GM12878 (cell line): ENCODE data around the gene ACTG1. TPM values are rescaled to one million over a fixed set of nuclear protein-coding genes. Genes with fewer than 3 reads are reported as not detected.

Experiments used
- BACH1 ChIP-seq: fragments of 450-650 bp; IDR thresholded peaks from 2 replicates; pipeline ENCODE4 v1.6.1; 2017; ENCODE audit warnings: mild to moderate bottlenecking, borderline replicate concordance
- BRCA1 ChIP-seq: IDR thresholded peaks from 2 replicates; pipeline ENCODE4 v1.6.1; 2011; ENCODE audit warnings: low read depth, low read length, improper control_type of control experiment
- EGR1 ChIP-seq, 2 experiments: IDR thresholded peaks; 1 replicate in 1 of 2; 2 replicates in 1 of 2; pipeline ENCODE4 v1.6.1; 2011 to 2012; ENCODE audit warnings: low read depth in 2 of 2, low read length in 2 of 2, borderline replicate concordance in 1 of 2, mild to moderate bottlenecking in 1 of 2, moderate library complexity in 1 of 2
- GATAD2B ChIP-seq: fragments of 450-650 bp; conservative IDR thresholded peaks from 2 replicates; pipeline ENCODE4 v1.6.1; 2017; ENCODE audit warnings: low read depth, mild to moderate bottlenecking, moderate library complexity
- HDGF ChIP-seq: fragments of 450-650 bp; IDR thresholded peaks from 2 replicates; pipeline ENCODE4 v1.6.1; 2016; ENCODE audit warnings: antibody characterized with exemption
- MXI1 ChIP-seq: fragments of 150-350 bp; IDR thresholded peaks from 2 replicates; pipeline ENCODE4 v1.6.1; 2011; ENCODE audit warnings: low read depth, mild to moderate bottlenecking, inconsistent platforms, low read length, improper control_type of control experiment
- NR2C1 ChIP-seq: fragments of 450-650 bp; IDR thresholded peaks from 2 replicates; pipeline ENCODE4 v1.6.1; 2017; ENCODE audit warnings: antibody characterized with exemption, mild to moderate bottlenecking, moderate library complexity
- NR2C2 ChIP-seq: IDR thresholded peaks from 2 replicates; pipeline ENCODE4 v1.6.1; 2011; ENCODE audit warnings: borderline replicate concordance, low read depth; ENCODE audit not compliant: control insufficient read depth, insufficient read length
- NR2F1 ChIP-seq: fragments of 450-650 bp; conservative IDR thresholded peaks from 2 replicates; pipeline ENCODE4 v1.6.1; 2017; ENCODE audit warnings: mild to moderate bottlenecking
- NRF1 ChIP-seq: conservative IDR thresholded peaks from 2 replicates; pipeline ENCODE4 v1.6.1; 2011; ENCODE audit warnings: mild to moderate bottlenecking, low read depth, low read length, improper control_type of control experiment
- RFX5 ChIP-seq: IDR thresholded peaks from 2 replicates; pipeline ENCODE4 v1.6.1; 2011; ENCODE audit warnings: low read depth, low read length, improper control_type of control experiment
- RUNX3 ChIP-seq: IDR thresholded peaks from 2 replicates; pipeline ENCODE4 v1.6.1; 2012; ENCODE audit warnings: low read length, inconsistent platforms
- SMAD5 ChIP-seq: IDR thresholded peaks from 2 replicates; pipeline ENCODE4 v1.6.1; 2016; ENCODE audit warnings: antibody characterized with exemption, low read depth
- STAT1 ChIP-seq: fragments of 450-650 bp; conservative IDR thresholded peaks from 2 replicates; pipeline ENCODE4 v1.6.1; 2014; ENCODE audit warnings: antibody characterized with exemption, mild to moderate bottlenecking
- STAT3 ChIP-seq: IDR thresholded peaks from 2 replicates; pipeline ENCODE4 v1.6.1; 2011; ENCODE audit warnings: low read depth, low read length, improper control_type of control experiment
- TARDBP ChIP-seq: IDR thresholded peaks from 2 replicates; pipeline ENCODE4 v1.6.1; 2016; ENCODE audit warnings: borderline replicate concordance
- TCF3 ChIP-seq: IDR thresholded peaks from 2 replicates; pipeline ENCODE4 v1.6.1; 2012; ENCODE audit warnings: low read depth, mild to moderate bottlenecking, low read length, borderline replicate concordance; ENCODE audit not compliant: insufficient read depth
- TCF7 ChIP-seq: IDR thresholded peaks from 2 replicates; pipeline ENCODE4 v1.6.1; 2014; ENCODE audit warnings: antibody characterized with exemption, borderline replicate concordance
- ZNF384 ChIP-seq: IDR thresholded peaks from 2 replicates; pipeline ENCODE4 v1.6.1; 2012; ENCODE audit warnings: low read depth, mild to moderate bottlenecking, low read length, improper control_type of control experiment, borderline replicate concordance
- polyA plus RNA-seq, 11 experiments: library from polyadenylated mRNA; depleted of rRNA in 4 of 11; unstranded in 6 of 11; stranded (reverse) in 5 of 11; fragments of >200 nt; fragmentation: Nextera tagmentation in 4 of 11; fragmentation: Illumina TruSeq in 1 of 11; extraction: Ambion mirVana in 4 of 11; extraction: Trizol in 1 of 11; gene quantifications; 1 replicate in 1 of 11; 2 replicates in 10 of 11; pipeline versions ENCODE4 v1.2.1 to v1.2.3, GENCODE V29; 2011 to 2016; ENCODE audit warnings: inconsistent platforms in 2 of 11, missing spikeins in 2 of 11, low read depth in 1 of 11
- total RNA-seq, 4 experiments: library from RNA; depleted of rRNA in 3 of 4; stranded (reverse); fragments of >200 nt in 3 of 4; fragmentation: Illumina TruSeq in 1 of 4; extraction: Trizol in 1 of 4; gene quantifications; 2 replicates each; pipeline versions ENCODE4 v1.2.1 to v1.2.3, GENCODE V29; 2013 to 2021
- TF ChIP-seq, protein P1 (sequence below): fragments of 150-350 bp; IDR thresholded peaks from 2 replicates; pipeline ENCODE4 v1.6.1; 2016; ENCODE audit warnings: low read depth, low read length
- TF ChIP-seq, protein P2 (sequence below): fragments of 450-650 bp; IDR thresholded peaks from 2 replicates; pipeline ENCODE4 v1.6.1; 2018; ENCODE audit warnings: borderline replicate concordance, mild to moderate bottlenecking; ENCODE audit not compliant: partially characterized antibody
- TF ChIP-seq, protein P3 (sequence below): IDR thresholded peaks from 2 replicates; pipeline ENCODE4 v1.6.1; 2011; ENCODE audit warnings: borderline replicate concordance, low read depth, mild to moderate bottlenecking, moderate library complexity, low read length; ENCODE audit not compliant: insufficient read depth, poor library complexity, severe bottlenecking
- TF ChIP-seq, protein P4 (sequence below): IDR thresholded peaks from 2 replicates; pipeline ENCODE4 v1.6.1; 2012; ENCODE audit warnings: low read depth, low read length, improper control_type of control experiment

The ACTG1 gene
- total and polyA plus RNA-seq, 10 of the 15 experiments (the other 5 are each of a cell fraction or from before 2014, with no cell fraction given) = 810 to 6,105 (median 3,650) TPM

DNA sequence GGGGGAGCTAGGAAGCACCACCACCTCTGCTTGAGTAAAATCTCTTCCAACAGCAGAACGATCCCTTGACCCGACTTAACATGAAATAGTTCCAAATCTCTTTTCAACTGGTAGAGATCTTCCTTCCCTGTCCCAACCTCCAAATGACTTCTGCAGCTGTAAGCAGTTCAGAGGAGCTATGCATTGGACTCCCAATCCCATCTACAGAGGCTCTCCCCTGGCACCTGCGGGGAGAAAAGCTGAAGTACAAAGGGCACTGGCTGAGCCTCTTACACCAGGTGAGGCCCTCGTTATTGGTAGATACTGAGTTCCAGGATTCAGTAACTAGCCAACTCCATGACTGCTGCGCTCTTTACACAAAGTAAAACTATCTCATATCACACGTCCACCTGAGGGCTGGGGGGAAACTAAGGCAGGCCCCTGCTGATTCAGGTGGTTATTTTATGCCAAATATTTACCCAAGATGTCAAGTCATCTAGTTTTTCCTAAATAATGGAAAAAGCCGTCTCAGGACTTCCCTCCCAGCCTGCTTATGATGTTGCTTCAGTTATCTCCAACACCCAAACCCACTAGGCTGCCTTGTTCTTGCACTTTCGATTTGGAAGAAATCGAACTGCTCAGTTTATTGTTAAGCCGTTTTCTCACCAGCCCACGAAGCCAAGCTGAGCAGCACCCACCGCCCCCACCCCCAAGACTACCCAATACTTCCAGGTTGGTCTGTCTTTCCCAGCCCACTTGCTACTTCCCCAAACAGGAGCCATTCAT is 3.2 kb downstream of the ACTG1 start (continued):
- TF ChIP-seq EGR1 (IDR thresholded peaks at IDR 0.05; ENCODE audit: borderline replicate concordance in 1 of 2, low read depth in 2 of 2, low read length in 2 of 2) (no peak; a peak in 1 of 3 replicates), HDGF (no peak), NR2C1 (no peak), ZNF384 (no peak), TCF3 (peak; percentile 9; the same call in 1 of the 2 replicates), RFX5 (no peak), STAT1 (no peak), BACH1 (peak; percentile 31), TARDBP (peak; percentile 50; the same call in 1 of the 2 replicates), NR2C2 (no peak), NRF1 (no peak), MXI1 (no peak), BRCA1 (no peak), GATAD2B (no peak), SMAD5 (peak; percentile 86), TCF7 (no peak), NR2F1 (no peak), STAT3 (no peak), RUNX3 (no peak)
- TF ChIP-seq, protein P1, sequence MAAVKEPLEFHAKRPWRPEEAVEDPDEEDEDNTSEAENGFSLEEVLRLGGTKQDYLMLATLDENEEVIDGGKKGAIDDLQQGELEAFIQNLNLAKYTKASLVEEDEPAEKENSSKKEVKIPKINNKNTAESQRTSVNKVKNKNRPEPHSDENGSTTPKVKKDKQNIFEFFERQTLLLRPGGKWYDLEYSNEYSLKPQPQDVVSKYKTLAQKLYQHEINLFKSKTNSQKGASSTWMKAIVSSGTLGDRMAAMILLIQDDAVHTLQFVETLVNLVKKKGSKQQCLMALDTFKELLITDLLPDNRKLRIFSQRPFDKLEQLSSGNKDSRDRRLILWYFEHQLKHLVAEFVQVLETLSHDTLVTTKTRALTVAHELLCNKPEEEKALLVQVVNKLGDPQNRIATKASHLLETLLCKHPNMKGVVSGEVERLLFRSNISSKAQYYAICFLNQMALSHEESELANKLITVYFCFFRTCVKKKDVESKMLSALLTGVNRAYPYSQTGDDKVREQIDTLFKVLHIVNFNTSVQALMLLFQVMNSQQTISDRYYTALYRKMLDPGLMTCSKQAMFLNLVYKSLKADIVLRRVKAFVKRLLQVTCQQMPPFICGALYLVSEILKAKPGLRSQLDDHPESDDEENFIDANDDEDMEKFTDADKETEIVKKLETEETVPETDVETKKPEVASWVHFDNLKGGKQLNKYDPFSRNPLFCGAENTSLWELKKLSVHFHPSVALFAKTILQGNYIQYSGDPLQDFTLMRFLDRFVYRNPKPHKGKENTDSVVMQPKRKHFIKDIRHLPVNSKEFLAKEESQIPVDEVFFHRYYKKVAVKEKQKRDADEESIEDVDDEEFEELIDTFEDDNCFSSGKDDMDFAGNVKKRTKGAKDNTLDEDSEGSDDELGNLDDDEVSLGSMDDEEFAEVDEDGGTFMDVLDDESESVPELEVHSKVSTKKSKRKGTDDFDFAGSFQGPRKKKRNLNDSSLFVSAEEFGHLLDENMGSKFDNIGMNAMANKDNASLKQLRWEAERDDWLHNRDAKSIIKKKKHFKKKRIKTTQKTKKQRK = peak; percentile 36; the same call in 1 of the 2 replicates
- TF ChIP-seq, protein P2, sequence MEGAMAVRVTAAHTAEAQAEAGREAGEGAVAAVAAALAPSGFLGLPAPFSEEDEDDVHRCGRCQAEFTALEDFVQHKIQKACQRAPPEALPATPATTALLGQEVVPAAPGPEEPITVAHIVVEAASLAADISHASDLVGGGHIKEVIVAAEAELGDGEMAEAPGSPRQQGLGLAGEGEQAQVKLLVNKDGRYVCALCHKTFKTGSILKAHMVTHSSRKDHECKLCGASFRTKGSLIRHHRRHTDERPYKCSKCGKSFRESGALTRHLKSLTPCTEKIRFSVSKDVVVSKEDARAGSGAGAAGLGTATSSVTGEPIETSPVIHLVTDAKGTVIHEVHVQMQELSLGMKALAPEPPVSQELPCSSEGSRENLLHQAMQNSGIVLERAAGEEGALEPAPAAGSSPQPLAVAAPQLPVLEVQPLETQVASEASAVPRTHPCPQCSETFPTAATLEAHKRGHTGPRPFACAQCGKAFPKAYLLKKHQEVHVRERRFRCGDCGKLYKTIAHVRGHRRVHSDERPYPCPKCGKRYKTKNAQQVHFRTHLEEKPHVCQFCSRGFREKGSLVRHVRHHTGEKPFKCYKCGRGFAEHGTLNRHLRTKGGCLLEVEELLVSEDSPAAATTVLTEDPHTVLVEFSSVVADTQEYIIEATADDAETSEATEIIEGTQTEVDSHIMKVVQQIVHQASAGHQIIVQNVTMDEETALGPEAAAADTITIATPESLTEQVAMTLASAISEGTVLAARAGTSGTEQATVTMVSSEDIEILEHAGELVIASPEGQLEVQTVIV = no peak
- TF ChIP-seq, protein P3, sequence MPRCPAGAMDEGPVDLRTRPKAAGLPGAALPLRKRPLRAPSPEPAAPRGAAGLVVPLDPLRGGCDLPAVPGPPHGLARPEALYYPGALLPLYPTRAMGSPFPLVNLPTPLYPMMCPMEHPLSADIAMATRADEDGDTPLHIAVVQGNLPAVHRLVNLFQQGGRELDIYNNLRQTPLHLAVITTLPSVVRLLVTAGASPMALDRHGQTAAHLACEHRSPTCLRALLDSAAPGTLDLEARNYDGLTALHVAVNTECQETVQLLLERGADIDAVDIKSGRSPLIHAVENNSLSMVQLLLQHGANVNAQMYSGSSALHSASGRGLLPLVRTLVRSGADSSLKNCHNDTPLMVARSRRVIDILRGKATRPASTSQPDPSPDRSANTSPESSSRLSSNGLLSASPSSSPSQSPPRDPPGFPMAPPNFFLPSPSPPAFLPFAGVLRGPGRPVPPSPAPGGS = peak; percentile 82
- TF ChIP-seq, protein P4, sequence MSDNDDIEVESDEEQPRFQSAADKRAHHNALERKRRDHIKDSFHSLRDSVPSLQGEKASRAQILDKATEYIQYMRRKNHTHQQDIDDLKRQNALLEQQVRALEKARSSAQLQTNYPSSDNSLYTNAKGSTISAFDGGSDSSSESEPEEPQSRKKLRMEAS = no peak
